HEK293T (cell line): Measurements from ENCODE around the gene HMGB3.

Experiments
- CTCF ChIA-PET: fragments of 350-600 bp; formaldehyde crosslinking; extraction: SDS; loops from one replicate; lab custom pipeline; 2021; ENCODE audit warnings: antibody characterized with exemption, inconsistent platforms; lab: Yijun Ruan, JAX
- POLR2A ChIA-PET: fragments of 350-600 bp; formaldehyde crosslinking; extraction: SDS; loops from one replicate; lab custom pipeline; 2020; ENCODE audit warnings: antibody characterized with exemption, inconsistent platforms; lab: Yijun Ruan, JAX
- DNase-seq: peaks from one replicate; pipeline ENCODE4 v3.0.0; 2012; ENCODE audit warnings: mixed read lengths; ENCODE audit errors: extremely low spot score
- ARNT ChIP-seq: fragments of 450-650 bp; IDR thresholded peaks from 2 replicates; pipeline ENCODE4 v1.6.1; 2017; ENCODE audit warnings: mild to moderate bottlenecking
- ELF4 ChIP-seq: fragments of 450-650 bp; IDR thresholded peaks from 2 replicates; pipeline ENCODE4 v1.6.1; 2017; ENCODE audit warnings: antibody characterized with exemption
- FOXA1 ChIP-seq: fragments of 450-650 bp; IDR thresholded peaks from 2 replicates; pipeline ENCODE4 v1.6.1; 2016; ENCODE audit warnings: mild to moderate bottlenecking
- FOXK2 ChIP-seq: fragments of 450-650 bp; IDR thresholded peaks from 2 replicates; pipeline ENCODE4 v1.6.1; 2016; ENCODE audit warnings: mild to moderate bottlenecking
- FOXM1 ChIP-seq: fragments of 450-650 bp; IDR thresholded peaks from 2 replicates; pipeline ENCODE4 v1.6.1; 2017; ENCODE audit warnings: mild to moderate bottlenecking, borderline replicate concordance
- HDGF ChIP-seq: fragments of 450-650 bp; IDR thresholded peaks from 2 replicates; pipeline ENCODE4 v1.6.1; 2017; ENCODE audit warnings: antibody characterized with exemption, borderline replicate concordance
- L3MBTL2 ChIP-seq: fragments of 450-650 bp; conservative IDR thresholded peaks from 2 replicates; pipeline ENCODE4 v1.6.1; 2016; ENCODE audit warnings: mild to moderate bottlenecking
- NFRKB ChIP-seq: fragments of 450-650 bp; IDR thresholded peaks from 2 replicates; pipeline ENCODE4 v1.6.1; 2016; ENCODE audit warnings: mild to moderate bottlenecking, moderate library complexity
- PKNOX1 ChIP-seq: fragments of 450-650 bp; IDR thresholded peaks from 2 replicates; pipeline ENCODE4 v1.6.1; 2016
- SP1 ChIP-seq: fragments of 450-650 bp; IDR thresholded peaks from 2 replicates; pipeline ENCODE4 v1.6.1; 2017
- SUZ12 ChIP-seq: fragments of 450-650 bp; IDR thresholded peaks from 2 replicates; pipeline ENCODE4 v1.6.1; 2016; ENCODE audit warnings: mild to moderate bottlenecking
- ZNF384 ChIP-seq: fragments of 450-650 bp; IDR thresholded peaks from 2 replicates; pipeline ENCODE4 v1.6.1; 2016

HMGB3 gene

GRCh38 chrX:151030845-151031244 is 47.7 kb downstream of the HMGB3 start:
- ChIA-PET CTCF (no interaction called here), POLR2A (no interaction called here)
- DNase-seq: no peak
- TF ChIP-seq FOXA1: no peak
- no peak for TF ChIP-seq SUZ12
- no peak for TF ChIP-seq NFRKB

GRCh38 chrX:151031391-151031975 is 48.3 kb downstream of the HMGB3 start:
- CTCF ChIA-PET: no interaction called here
- no peak for TF ChIP-seq ZNF384
- no peak for TF ChIP-seq SUZ12
- no peak for TF ChIP-seq NFRKB
- no peak for TF ChIP-seq FOXM1
- TF ChIP-seq HDGF: no peak
- TF ChIP-seq ELF4: no peak
- no peak for TF ChIP-seq FOXK2
- POLR2A ChIA-PET: no interaction called here
- DNase-seq: no peak

GRCh38 chrX:151039351-151039750 is 56.2 kb downstream of the HMGB3 start:
- ChIA-PET CTCF (no interaction called here), POLR2A (no interaction called here)
- DNase-seq: no peak

More at GRCh38 chrX:151039351-151039750, 56.2 kb downstream of the HMGB3 start:
- no peak for TF ChIP-seq FOXM1
- no peak for TF ChIP-seq ARNT
- no peak for TF ChIP-seq SP1
- TF ChIP-seq L3MBTL2: no peak
- TF ChIP-seq ELF4: no peak
- no peak for TF ChIP-seq FOXK2
- no peak for TF ChIP-seq ZNF384
- no peak for TF ChIP-seq PKNOX1
